ENCODE data around the gene SPECC1L.
"Not testable (repeated sequence)": the region's sequence is repeated elsewhere in the genome, so short reads cannot be mapped to it uniquely, and the experiment has no call there.

DNA sequence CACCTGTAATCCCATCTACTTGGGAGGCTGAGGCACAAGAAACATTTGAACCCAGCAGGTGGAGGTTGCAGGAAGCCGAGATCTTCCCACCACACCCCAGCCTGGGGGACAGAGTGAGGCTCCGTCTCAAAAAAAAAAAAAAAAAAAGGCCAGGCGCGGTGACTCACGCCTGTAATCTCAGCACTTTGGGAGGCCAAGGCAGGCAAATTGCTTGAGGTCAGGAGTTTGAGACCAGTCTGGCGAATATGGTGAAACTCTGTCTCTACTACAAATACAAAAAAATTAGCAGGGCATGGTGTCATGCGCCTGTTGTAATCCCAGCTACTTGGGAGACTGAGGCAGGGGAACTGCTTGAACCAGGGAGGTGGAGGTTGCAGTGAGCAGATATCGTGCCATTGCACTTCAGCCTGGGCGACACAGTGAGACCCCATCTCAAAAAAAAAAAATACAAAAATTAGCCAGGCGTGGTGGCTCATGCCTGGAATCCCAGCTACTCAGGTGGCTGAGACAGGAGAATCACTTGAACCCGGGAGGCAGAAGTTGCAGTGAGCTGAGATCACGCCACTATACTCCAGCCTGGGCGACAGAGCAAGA, 32.4 kb upstream of the SPECC1L start:
- TF ChIP-seq POLR2A (IDR thresholded peaks at IDR 0.05) = not testable (repeated sequence)
- TF ChIP-seq, protein P1, sequence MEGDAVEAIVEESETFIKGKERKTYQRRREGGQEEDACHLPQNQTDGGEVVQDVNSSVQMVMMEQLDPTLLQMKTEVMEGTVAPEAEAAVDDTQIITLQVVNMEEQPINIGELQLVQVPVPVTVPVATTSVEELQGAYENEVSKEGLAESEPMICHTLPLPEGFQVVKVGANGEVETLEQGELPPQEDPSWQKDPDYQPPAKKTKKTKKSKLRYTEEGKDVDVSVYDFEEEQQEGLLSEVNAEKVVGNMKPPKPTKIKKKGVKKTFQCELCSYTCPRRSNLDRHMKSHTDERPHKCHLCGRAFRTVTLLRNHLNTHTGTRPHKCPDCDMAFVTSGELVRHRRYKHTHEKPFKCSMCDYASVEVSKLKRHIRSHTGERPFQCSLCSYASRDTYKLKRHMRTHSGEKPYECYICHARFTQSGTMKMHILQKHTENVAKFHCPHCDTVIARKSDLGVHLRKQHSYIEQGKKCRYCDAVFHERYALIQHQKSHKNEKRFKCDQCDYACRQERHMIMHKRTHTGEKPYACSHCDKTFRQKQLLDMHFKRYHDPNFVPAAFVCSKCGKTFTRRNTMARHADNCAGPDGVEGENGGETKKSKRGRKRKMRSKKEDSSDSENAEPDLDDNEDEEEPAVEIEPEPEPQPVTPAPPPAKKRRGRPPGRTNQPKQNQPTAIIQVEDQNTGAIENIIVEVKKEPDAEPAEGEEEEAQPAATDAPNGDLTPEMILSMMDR (IDR thresholded peaks at IDR 0.05) = not testable (repeated sequence)

All from upper lobe of left lung (tissue), 4 donors.